Ishikawa (cell line): ENCODE data around the gene NLGN1.

ENCODE experiments used
- CEBPB ChIP-seq: IDR thresholded peaks from 2 replicates; pipeline ENCODE4 v1.6.1; 2012
- CREB1 ChIP-seq: IDR thresholded peaks from 2 replicates; pipeline ENCODE4 v1.6.1; 2012; ENCODE audit warnings: low read depth
- EGR1 ChIP-seq: IDR thresholded peaks from 2 replicates; pipeline ENCODE4 v1.6.1; 2012
- EP300 ChIP-seq: IDR thresholded peaks from 2 replicates; pipeline ENCODE4 v1.6.1; 2012; ENCODE audit warnings: borderline replicate concordance
- FOXM1 ChIP-seq: IDR thresholded peaks from 2 replicates; pipeline ENCODE4 v1.6.1; 2012; ENCODE audit warnings: low read depth, borderline replicate concordance
- MAX ChIP-seq: IDR thresholded peaks from 2 replicates; pipeline ENCODE4 v1.6.1; 2012
- NFIC ChIP-seq: IDR thresholded peaks from 2 replicates; pipeline ENCODE4 v1.6.1; 2012
- RAD21 ChIP-seq: IDR thresholded peaks from 2 replicates; pipeline ENCODE4 v1.6.1; 2012; ENCODE audit warnings: low read depth
- TAF1 ChIP-seq: IDR thresholded peaks from 2 replicates; pipeline ENCODE4 v1.6.1; 2012; ENCODE audit warnings: low read depth, mild to moderate bottlenecking
- TCF12 ChIP-seq: IDR thresholded peaks from 2 replicates; pipeline ENCODE4 v1.6.1; 2012; ENCODE audit warnings: low read depth
- TEAD4 ChIP-seq: IDR thresholded peaks from 2 replicates; pipeline ENCODE4 v1.6.1; 2012
- USF1 ChIP-seq: IDR thresholded peaks from 2 replicates; pipeline ENCODE4 v1.6.1; 2012
- YY1 ChIP-seq: IDR thresholded peaks from 2 replicates; pipeline ENCODE4 v1.6.1; 2012; ENCODE audit warnings: low read depth
- ZBTB7A ChIP-seq: IDR thresholded peaks from 2 replicates; pipeline ENCODE4 v1.6.1; 2012; ENCODE audit warnings: low read depth
- TF ChIP-seq, protein P1 (sequence below): IDR thresholded peaks from 2 replicates; pipeline ENCODE4 v1.6.1; 2012; ENCODE audit warnings: low read depth, mild to moderate bottlenecking

Gene NLGN1

GRCh38 chr3:173599673-173600072 lies 202.1 kb downstream of the NLGN1 start:
- TF ChIP-seq USF1 = no peak
- TF ChIP-seq CEBPB = no peak
- TF ChIP-seq EGR1 = no peak
- TF ChIP-seq MAX = no peak
- TF ChIP-seq FOXM1 = no peak
- TF ChIP-seq RAD21 = no peak

DNA sequence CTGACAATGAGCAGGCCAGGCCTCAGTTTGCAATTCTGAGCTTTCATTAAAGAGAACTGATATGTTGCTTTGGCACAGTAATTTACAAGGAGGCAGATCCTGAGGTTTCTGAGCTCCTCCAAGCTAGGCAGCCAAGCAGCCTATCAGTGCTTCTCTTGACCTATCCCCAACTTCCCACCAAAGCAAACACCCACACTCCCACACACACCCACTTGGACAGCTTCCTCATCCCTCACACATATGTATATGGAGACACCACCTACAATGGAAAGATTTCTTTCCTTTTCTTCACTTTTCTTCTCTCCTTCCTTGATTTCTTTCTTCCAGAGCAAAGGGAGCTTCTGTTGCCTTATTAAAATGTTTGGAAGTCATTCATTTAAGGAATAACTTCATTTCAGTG lies 217.0 kb downstream of the NLGN1 start:
- TF ChIP-seq EGR1 (no peak), TAF1 (no peak), TEAD4 (no peak), EP300 (no peak), FOXM1 (no peak), RAD21 (no peak), CREB1 (no peak), TCF12 (no peak), NFIC (no peak), ZBTB7A (no peak), CEBPB (no peak), MAX (no peak), YY1 (no peak), USF1 (no peak)
- TF ChIP-seq, protein P1, sequence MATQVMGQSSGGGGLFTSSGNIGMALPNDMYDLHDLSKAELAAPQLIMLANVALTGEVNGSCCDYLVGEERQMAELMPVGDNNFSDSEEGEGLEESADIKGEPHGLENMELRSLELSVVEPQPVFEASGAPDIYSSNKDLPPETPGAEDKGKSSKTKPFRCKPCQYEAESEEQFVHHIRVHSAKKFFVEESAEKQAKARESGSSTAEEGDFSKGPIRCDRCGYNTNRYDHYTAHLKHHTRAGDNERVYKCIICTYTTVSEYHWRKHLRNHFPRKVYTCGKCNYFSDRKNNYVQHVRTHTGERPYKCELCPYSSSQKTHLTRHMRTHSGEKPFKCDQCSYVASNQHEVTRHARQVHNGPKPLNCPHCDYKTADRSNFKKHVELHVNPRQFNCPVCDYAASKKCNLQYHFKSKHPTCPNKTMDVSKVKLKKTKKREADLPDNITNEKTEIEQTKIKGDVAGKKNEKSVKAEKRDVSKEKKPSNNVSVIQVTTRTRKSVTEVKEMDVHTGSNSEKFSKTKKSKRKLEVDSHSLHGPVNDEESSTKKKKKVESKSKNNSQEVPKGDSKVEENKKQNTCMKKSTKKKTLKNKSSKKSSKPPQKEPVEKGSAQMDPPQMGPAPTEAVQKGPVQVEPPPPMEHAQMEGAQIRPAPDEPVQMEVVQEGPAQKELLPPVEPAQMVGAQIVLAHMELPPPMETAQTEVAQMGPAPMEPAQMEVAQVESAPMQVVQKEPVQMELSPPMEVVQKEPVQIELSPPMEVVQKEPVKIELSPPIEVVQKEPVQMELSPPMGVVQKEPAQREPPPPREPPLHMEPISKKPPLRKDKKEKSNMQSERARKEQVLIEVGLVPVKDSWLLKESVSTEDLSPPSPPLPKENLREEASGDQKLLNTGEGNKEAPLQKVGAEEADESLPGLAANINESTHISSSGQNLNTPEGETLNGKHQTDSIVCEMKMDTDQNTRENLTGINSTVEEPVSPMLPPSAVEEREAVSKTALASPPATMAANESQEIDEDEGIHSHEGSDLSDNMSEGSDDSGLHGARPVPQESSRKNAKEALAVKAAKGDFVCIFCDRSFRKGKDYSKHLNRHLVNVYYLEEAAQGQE = no peak

GRCh38 chr3:173615661-173616060 lies 218.1 kb downstream of the NLGN1 start:
- TF ChIP-seq TCF12 (no peak), FOXM1 (no peak), EP300 (no peak), NFIC (no peak)

GRCh38 chr3:173617490-173617889 lies 219.9 kb downstream of the NLGN1 start:
- TF ChIP-seq RAD21 = no peak
- TF ChIP-seq TCF12 = no peak
- no peak for TF ChIP-seq NFIC
- no peak for TF ChIP-seq CREB1
- TF ChIP-seq TEAD4 = no peak
- no peak for TF ChIP-seq YY1
- no peak for TF ChIP-seq EP300
- no peak for TF ChIP-seq MAX
- TF ChIP-seq FOXM1 = no peak
- TF ChIP-seq, protein P1 = no peak
- no peak for TF ChIP-seq ZBTB7A
- no peak for TF ChIP-seq USF1
- no peak for TF ChIP-seq CEBPB
- no peak for TF ChIP-seq EGR1
- no peak for TF ChIP-seq TAF1

- TF ChIP-seq USF1 (no peak), EGR1 (no peak), ZBTB7A (no peak), RAD21 (no peak), TAF1 (no peak), EP300 (no peak), CEBPB (no peak), MAX (no peak), CREB1 (no peak), NFIC (no peak), TCF12 (no peak), YY1 (no peak), FOXM1 (no peak)
- TF ChIP-seq, protein P1 = no peak
Observed at GRCh38 chr3:173618148-173618547, 220.6 kb downstream of the NLGN1 start.
